Measurements from ENCODE around the gene SHMT1. TPM values are rescaled to one million over a fixed set of nuclear protein-coding genes. Genes with fewer than 3 reads are reported as not detected.
A peak's percentile ranks its signal among the peaks of the same experiment; 100 is the strongest.
"Not testable (repeated sequence)": the region's sequence is repeated elsewhere in the genome, so short reads cannot be mapped to it uniquely, and the experiment has no call there.

SHMT1 gene
- 10 to 100 TPM; 12.8 to 19.2 (median 14.0) TPM for total RNA-seq

- Histone ChIP-seq H3K27ac (peak within 1 kb of the TSS; percentile 85 to 91 (median 88)), H3K4me3 (peak within 1 kb of the TSS; percentile 72 to 98 (median 83)), H3K9me3 (no peaks in the 10 kb centered on the region), H3K36me3 (peaks cover 0 to 7% of the 10 kb centered on the region in 2 donors), H3K4me1 (peaks cover 12 to 19% of the 10 kb centered on the region in 2 donors), H3K27me3 (no peaks in the 10 kb centered on the region)
- intact Hi-C loops (cut with DNase I; ENCODE audit: low total_unique reads) (loop anchor here (1.0 kb wide), 1 partner anchor 48 kb away; the partner anchor contains the start of gene SMCR8), in situ Hi-C loops (cut with MboI; ENCODE audit: low sequenced_read_pairs in 4 of 4) (no loop called here)
- TF ChIP-seq, protein P1, sequence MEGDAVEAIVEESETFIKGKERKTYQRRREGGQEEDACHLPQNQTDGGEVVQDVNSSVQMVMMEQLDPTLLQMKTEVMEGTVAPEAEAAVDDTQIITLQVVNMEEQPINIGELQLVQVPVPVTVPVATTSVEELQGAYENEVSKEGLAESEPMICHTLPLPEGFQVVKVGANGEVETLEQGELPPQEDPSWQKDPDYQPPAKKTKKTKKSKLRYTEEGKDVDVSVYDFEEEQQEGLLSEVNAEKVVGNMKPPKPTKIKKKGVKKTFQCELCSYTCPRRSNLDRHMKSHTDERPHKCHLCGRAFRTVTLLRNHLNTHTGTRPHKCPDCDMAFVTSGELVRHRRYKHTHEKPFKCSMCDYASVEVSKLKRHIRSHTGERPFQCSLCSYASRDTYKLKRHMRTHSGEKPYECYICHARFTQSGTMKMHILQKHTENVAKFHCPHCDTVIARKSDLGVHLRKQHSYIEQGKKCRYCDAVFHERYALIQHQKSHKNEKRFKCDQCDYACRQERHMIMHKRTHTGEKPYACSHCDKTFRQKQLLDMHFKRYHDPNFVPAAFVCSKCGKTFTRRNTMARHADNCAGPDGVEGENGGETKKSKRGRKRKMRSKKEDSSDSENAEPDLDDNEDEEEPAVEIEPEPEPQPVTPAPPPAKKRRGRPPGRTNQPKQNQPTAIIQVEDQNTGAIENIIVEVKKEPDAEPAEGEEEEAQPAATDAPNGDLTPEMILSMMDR (IDR thresholded peaks at IDR 0.05 in 4 of 5, conservative IDR thresholded peaks at IDR 0.05 in 1 of 5), result no peak
- peak; percentile 64 to 71 for TF ChIP-seq POLR2A (IDR thresholded peaks at IDR 0.05)
- peak; percentile 93 to 95 for DNase-seq
- peak; percentile 94 to 95 for ATAC-seq
These were observed at the start of gene SHMT1 for GRCh38 chr17:18363101-18364049. TSS of gene SHMT1 (minus strand) at chr17:18363550. CDS start at chr17:18355981, 7,569 bp downstream.

DNA sequence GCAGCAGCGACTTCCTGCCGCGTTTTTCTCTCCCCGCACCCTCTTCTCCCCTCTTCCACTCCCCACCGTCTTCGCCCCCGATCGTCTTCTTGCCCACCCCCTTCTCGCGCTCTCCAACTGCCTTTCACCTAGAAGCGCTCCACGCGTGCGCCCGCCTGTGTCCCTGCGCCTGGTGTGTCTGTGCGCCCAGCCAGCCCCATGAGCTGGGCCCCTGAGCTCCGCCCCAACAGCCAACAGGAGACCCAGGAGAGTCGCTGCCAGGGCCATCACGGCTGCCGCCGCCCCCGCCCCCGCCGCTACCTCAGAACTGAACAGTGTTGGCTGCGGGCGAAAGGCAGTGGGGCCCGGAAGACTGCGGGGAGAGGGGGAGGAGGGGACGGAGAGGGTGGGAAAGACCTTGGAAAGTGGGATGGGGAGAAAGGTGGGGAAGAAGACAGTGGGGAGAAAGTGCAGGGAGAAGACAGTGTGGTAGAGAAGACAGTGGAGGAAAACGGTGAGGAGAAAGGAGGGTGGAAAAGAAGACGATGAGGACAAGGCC lies 48.7 kb upstream of the SHMT1 start:
- H3K9me3 ChIP-seq; in situ Hi-C loops (cut with MboI; ENCODE audit: low sequenced_read_pairs in 4 of 4); H3K4me1 ChIP-seq; intact Hi-C loops (cut with DNase I; ENCODE audit: low total_unique reads); H3K36me3 ChIP-seq; DNase-seq: not testable (repeated sequence)
- peak overlapping the region in 1 of 4 donors; percentile 50 for H3K4me3 ChIP-seq
- peak; percentile 30 to 42 for ATAC-seq
- peaks cover 0 to 18% (median 6%) of the 10 kb centered on the region in 3 donors for H3K27me3 ChIP-seq
- H3K27ac ChIP-seq, result peak overlapping the region in 1 of 4 donors; percentile 61

GRCh38 chr17:18411377-18411864 lies 48.1 kb upstream of the SHMT1 start:
- ATAC-seq, result peak; percentile 41 to 75
- peak overlapping the region; percentile 60 to 62 (median 61) for H3K27ac ChIP-seq
- H3K27me3 ChIP-seq, result peaks cover 0 to 18% (median 6%) of the 10 kb centered on the region in 3 donors
- H3K4me1 ChIP-seq; DNase-seq; intact Hi-C loops (cut with DNase I; ENCODE audit: low total_unique reads); H3K9me3 ChIP-seq; H3K36me3 ChIP-seq; in situ Hi-C loops (cut with MboI; ENCODE audit: low sequenced_read_pairs in 4 of 4): not testable (repeated sequence)
- H3K4me3 ChIP-seq, result peak overlapping the region; percentile 35 to 50 (median 43)

DNA sequence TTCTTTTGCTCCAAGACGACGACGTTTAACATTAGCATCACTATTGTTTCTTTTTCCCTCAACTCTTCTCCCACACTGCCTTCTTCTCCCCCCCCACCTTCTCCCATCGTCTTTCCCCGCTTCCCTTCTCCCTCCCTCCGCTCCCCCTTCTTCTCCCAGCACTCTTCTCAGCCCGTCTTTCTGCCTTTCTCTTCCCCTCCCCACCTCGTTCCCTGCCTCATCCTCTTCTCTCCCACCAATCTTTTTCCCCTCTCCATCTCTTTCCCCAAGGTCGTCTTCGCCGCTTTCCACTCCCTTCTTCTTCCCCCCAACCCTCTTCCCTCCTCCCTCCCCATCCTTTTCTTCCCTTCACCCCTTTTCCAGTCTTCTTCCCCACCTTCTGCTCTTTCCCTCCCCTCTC lies 47.4 kb upstream of the SHMT1 start:
- DNase-seq; H3K4me1 ChIP-seq; H3K9me3 ChIP-seq; intact Hi-C loops (cut with DNase I; ENCODE audit: low total_unique reads); ATAC-seq; H3K36me3 ChIP-seq; in situ Hi-C loops (cut with MboI; ENCODE audit: low sequenced_read_pairs in 4 of 4): not testable (repeated sequence)
- Histone ChIP-seq H3K27me3 (peaks cover 0 to 18% (median 6%) of the 10 kb centered on the region in 3 donors), H3K27ac (peak overlapping the region in 2 of 4 donors; percentile 38 to 60), H3K4me3 (peak overlapping the region in 2 of 4 donors; percentile 35 to 50)

- H3K4me1 ChIP-seq; H3K27ac ChIP-seq; in situ Hi-C loops (cut with MboI; ENCODE audit: low sequenced_read_pairs in 4 of 4); H3K4me3 ChIP-seq; H3K36me3 ChIP-seq; intact Hi-C loops (cut with DNase I; ENCODE audit: low total_unique reads); ATAC-seq; H3K9me3 ChIP-seq; DNase-seq: not testable (repeated sequence)
- H3K27me3 ChIP-seq, result peaks cover 0 to 13% (median 6%) of the 10 kb centered on the region in 3 donors
These were observed 46.0 kb upstream of the SHMT1 start for GRCh38 chr17:18409321-18409720.

DNA sequence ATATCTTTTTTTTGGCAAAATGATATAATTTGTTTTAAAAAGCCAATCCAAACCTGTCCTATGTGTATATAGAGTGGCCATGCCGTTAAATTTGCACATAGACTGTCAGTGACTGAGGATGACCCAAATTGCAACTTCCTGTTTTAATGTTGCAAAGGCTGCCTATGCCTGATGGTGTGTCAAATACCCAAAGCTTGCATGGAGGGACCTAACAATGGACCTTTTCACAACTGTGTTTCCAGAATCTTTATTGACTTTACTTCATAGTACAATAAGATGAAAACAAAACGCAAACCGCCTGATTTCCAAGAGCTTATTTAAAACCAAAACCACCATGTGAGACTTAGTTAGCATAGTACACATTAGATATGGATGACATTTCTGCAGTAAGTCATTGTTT lies 45.6 kb upstream of the SHMT1 start:
- H3K4me1 ChIP-seq; H3K4me3 ChIP-seq; ATAC-seq; DNase-seq; in situ Hi-C loops (cut with MboI; ENCODE audit: low sequenced_read_pairs in 4 of 4); intact Hi-C loops (cut with DNase I; ENCODE audit: low total_unique reads); H3K27ac ChIP-seq; H3K9me3 ChIP-seq; H3K36me3 ChIP-seq: not testable (repeated sequence)
- peaks cover 0 to 13% (median 6%) of the 10 kb centered on the region in 3 donors for H3K27me3 ChIP-seq

DNA sequence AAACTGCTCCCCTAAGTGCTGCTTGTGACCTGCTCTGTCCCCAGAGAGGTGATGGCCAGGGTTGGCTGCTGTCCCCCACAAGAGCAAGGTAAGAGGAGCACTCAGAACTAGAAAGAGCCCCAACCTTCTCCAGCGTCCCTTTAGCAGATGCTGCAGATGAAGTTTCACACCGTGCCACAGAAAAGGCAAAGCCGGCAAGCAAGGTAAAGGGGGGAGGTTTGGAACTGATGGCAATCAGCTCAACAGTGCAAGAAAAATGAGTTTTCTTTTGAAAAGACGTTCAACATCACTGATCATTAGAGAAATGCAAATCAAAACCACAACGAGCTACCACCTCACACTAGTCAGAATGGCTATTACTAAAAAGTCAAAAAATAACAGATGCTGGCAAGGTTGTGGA lies 40.3 kb upstream of the SHMT1 start:
- H3K4me3 ChIP-seq; ATAC-seq; H3K9me3 ChIP-seq; H3K27me3 ChIP-seq; DNase-seq; H3K36me3 ChIP-seq; intact Hi-C loops (cut with DNase I; ENCODE audit: low total_unique reads); H3K4me1 ChIP-seq; H3K27ac ChIP-seq; in situ Hi-C loops (cut with MboI; ENCODE audit: low sequenced_read_pairs in 4 of 4): not testable (repeated sequence)

- H3K4me1 ChIP-seq; DNase-seq; intact Hi-C loops (cut with DNase I; ENCODE audit: low total_unique reads); ATAC-seq; H3K36me3 ChIP-seq; H3K4me3 ChIP-seq; in situ Hi-C loops (cut with MboI; ENCODE audit: low sequenced_read_pairs in 4 of 4); H3K27me3 ChIP-seq; H3K9me3 ChIP-seq; H3K27ac ChIP-seq: not testable (repeated sequence)
These were observed 39.8 kb upstream of the SHMT1 start for GRCh38 chr17:18403166-18403565.

DNA sequence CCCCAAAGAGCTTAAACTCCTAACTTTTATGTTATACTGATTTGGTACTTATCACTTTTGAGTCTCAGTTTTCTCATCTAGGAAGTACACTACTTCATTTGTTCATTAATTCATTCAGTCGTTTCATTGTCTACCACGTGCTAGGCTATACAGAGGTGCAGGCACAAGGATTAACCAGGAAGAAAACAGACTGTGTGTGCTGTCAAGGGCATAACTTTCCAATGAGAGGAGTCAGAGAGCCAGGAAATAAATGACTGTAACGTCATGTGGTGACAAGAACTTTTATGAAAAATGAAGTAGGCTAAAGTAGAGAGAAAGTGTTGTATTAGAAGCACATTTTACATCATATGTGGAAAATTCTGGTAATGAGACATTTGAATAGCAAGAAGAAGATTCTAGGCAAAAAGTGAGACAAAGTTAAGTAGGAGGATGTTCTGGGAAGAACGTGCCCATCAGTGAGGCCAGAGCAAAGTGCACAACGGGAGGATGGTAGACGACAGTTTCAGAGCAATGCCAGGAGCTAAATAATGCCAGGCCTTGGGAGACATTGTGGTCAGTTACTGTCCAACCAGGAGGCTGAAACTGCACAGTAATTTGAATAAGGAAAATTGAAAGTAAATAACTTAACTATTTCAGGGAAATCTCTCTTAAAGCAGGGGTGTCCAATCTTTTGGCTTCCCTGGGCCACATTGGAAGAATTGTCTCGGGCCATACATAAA lies 38.7 kb upstream of the SHMT1 start:
- H3K36me3 ChIP-seq; H3K27ac ChIP-seq; in situ Hi-C loops (cut with MboI; ENCODE audit: low sequenced_read_pairs in 4 of 4); H3K4me3 ChIP-seq; H3K4me1 ChIP-seq; ATAC-seq; H3K9me3 ChIP-seq; H3K27me3 ChIP-seq; intact Hi-C loops (cut with DNase I; ENCODE audit: low total_unique reads); DNase-seq: not testable (repeated sequence)

DNA sequence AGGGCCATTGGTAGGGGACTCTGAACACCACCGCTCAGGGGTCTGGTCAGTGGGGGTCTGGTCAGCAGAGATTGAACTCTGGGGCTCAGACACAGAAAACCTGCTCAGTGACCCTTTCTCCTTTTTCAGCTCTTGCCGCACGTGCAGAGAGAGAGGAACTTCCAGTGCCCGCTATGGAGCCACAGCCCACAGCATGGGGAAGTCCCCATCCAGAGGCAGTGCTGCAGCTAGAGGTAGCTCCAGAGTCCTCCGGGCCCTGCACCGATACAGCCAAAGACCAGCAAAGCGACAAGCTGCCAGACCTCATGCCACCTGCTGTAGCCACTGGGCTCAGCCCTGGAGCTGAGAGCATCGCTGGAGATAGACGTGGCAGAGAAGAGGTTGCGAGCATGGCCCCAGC lies 25.4 kb upstream of the SHMT1 start:
- H3K4me3 ChIP-seq; H3K4me1 ChIP-seq; ATAC-seq; in situ Hi-C loops (cut with MboI; ENCODE audit: low sequenced_read_pairs in 4 of 4); H3K27me3 ChIP-seq; H3K36me3 ChIP-seq; H3K27ac ChIP-seq; DNase-seq; H3K9me3 ChIP-seq; intact Hi-C loops (cut with DNase I; ENCODE audit: low total_unique reads): not testable (repeated sequence)
